NB4 (cell line): ENCODE measurements around the gene MYH9.

Experiments
- DNase-seq: peaks from one replicate; pipeline ENCODE4 v3.0.0; 2010; ENCODE audit warnings: low read depth
- H3K4me3 ChIP-seq: one replicate; pipeline ENCODE4 v1.5.1; 2011; ENCODE audit warnings: mild to moderate bottlenecking, low read depth, low read length, moderate library complexity
- MYC ChIP-seq: IDR thresholded peaks from 2 replicates; pipeline ENCODE4 v1.6.1; 2011; ENCODE audit warnings: low read depth, low read length
- POLR2A ChIP-seq: IDR thresholded peaks from 2 replicates; pipeline ENCODE4 v1.6.1; 2011; ENCODE audit warnings: mild to moderate bottlenecking; ENCODE audit not compliant: insufficient read length; ENCODE audit errors: extremely low read depth
- TF ChIP-seq, protein P1 (sequence below): IDR thresholded peaks from 2 replicates; pipeline ENCODE4 v1.6.1; 2011; ENCODE audit warnings: low read depth, low read length
- TF ChIP-seq, protein P2 (sequence below): IDR thresholded peaks from one replicate; pipeline ENCODE4 v1.5.1; 2012; ENCODE audit warnings: low read depth, low read length

MYH9 gene

DNA sequence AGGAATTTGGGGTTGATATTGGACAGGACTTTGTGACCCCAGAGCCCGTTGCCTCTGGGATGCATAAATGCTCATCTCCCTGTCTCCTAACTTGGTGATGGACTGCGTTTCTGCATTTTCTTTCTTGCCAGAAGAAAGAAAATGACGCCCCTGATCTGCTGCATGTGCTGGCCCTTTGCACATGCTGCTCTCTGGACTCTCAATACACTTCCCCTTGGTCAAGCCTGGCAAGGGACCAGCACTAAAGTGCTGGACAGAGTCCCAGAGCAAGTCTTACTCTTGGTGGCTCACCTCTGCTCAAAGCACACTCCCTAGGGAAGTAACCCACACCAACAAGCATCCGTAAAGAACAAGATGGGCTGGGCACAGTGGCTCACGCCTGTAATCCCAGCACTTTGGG is 40.7 kb downstream of the MYH9 start:
- no peak overlapping the region for H3K4me3 ChIP-seq
- TF ChIP-seq POLR2A: no peak
- DNase-seq: no peak

DNA sequence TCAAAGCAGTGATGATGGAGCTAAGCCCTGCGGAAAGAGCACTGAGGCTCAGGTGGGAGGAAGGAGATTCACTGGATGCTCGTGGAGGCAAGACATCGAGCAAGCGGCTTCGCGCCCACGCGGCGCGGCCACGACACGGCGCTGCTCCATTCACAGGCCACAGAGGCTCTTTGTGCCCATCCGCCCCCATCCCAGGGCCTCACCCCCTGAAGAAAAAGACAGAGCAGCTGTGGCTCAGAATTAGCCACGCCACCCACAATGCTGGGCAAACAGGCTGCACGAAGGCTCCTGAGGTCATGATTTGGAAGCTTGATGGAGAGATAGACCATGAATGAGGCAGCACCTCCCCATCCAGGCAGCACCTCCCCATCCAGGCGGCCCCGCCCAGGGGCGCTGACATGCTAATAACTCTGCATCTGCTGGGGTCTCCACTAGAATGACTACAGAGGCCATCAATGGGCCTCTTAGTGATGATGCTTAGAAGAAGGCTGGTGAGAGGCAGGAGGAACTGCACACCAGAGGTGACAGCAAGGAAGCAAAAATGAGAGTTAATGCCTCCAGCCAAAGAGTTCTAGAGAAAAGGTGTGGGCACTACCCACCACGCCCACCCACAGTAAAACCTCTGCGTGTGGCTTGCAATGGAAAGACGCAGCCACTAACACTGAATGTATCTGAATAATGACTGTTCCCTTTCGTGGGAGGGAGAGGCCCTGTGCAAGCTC is 43.5 kb downstream of the MYH9 start:
- TF ChIP-seq MYC (no peak), POLR2A (no peak)
- TF ChIP-seq, protein P1, sequence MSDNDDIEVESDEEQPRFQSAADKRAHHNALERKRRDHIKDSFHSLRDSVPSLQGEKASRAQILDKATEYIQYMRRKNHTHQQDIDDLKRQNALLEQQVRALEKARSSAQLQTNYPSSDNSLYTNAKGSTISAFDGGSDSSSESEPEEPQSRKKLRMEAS: no peak
- TF ChIP-seq, protein P2, sequence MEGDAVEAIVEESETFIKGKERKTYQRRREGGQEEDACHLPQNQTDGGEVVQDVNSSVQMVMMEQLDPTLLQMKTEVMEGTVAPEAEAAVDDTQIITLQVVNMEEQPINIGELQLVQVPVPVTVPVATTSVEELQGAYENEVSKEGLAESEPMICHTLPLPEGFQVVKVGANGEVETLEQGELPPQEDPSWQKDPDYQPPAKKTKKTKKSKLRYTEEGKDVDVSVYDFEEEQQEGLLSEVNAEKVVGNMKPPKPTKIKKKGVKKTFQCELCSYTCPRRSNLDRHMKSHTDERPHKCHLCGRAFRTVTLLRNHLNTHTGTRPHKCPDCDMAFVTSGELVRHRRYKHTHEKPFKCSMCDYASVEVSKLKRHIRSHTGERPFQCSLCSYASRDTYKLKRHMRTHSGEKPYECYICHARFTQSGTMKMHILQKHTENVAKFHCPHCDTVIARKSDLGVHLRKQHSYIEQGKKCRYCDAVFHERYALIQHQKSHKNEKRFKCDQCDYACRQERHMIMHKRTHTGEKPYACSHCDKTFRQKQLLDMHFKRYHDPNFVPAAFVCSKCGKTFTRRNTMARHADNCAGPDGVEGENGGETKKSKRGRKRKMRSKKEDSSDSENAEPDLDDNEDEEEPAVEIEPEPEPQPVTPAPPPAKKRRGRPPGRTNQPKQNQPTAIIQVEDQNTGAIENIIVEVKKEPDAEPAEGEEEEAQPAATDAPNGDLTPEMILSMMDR: no peak
- no peak for DNase-seq

DNA sequence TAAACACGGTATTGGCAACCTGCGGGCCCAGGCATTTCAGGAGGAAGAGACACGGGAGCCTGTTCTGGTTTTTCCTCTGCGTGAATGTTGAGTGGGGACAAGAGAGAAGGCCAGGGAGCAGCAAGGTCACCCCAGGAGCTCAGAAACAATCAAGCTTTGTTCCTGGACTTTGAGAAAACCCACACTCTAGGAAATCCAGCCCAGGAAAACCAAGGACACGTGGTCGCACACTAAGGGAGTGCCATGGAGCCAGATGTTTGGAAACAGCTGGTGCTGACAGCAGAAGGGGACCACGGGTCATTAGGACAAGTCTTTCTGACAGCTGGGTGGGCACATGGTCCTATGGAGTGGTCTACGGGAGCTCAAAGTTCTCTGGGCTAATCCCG is 44.1 kb downstream of the MYH9 start:
- no peak for DNase-seq
- TF ChIP-seq, protein P2: no peak
- TF ChIP-seq POLR2A (no peak), MYC (no peak)
- TF ChIP-seq, protein P1: no peak
- no peak overlapping the region for H3K4me3 ChIP-seq

More for the DNA sequence above, 43.5 kb downstream of the MYH9 start:
- no peak overlapping the region for H3K4me3 ChIP-seq

DNA sequence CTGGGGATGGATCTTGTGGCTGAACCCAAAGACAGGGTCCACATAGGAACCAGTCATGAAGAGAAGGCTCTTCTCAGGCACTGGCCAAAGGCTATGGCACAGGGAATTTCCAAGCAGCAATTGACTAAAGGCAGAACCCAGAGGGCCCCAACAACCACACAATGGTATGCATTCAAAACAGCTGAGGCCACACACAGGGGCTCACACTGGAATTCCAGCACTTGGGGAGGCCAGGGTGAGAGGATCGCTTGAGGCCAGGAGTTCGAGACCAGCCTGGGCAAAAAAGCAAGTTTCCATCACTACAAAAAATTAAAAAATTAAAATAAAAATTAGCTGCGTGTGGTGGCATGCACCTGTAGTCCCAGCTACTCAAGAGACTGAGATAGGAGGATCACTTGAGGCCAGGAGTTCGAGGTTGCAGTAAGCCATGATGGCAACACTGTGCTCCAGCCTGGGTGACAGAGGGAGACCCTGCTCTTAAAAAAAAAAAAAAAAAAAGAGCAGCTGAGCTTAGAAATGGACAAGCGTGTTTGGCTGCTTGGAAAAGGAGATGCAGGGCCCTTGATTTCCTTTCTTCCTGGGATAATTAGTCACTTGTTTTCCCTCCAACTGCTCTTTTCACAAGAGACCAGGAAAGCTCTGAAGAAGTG is 44.6 kb downstream of the MYH9 start:
- H3K4me3 ChIP-seq: no peak overlapping the region
- TF ChIP-seq MYC (no peak), POLR2A (no peak)
- TF ChIP-seq, protein P1: no peak
- TF ChIP-seq, protein P2: no peak
- DNase-seq: no peak

DNA sequence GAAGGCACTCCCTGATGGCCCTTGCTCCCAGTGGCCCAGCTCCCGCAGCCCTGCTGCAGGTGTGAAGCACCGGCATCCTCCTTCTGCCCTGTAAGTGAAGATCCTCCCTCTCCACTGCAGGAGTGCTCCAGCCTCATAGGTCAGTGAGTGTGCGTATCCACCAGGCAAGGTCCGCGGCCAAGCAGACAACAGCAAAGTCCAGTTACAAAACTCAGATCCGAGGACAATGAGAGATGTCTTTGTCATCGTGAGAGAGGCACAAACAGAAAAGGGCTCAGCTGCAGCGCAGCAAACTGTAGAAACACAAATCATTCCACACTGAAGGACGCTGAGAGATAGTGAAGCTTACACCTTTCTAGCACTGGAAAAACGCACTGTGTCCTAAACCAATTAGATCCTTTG is 46.1 kb downstream of the MYH9 start:
- H3K4me3 ChIP-seq: no peak overlapping the region
- TF ChIP-seq, protein P1: no peak
- TF ChIP-seq MYC (no peak), POLR2A (no peak)
- TF ChIP-seq, protein P2: no peak
- no peak for DNase-seq

DNA sequence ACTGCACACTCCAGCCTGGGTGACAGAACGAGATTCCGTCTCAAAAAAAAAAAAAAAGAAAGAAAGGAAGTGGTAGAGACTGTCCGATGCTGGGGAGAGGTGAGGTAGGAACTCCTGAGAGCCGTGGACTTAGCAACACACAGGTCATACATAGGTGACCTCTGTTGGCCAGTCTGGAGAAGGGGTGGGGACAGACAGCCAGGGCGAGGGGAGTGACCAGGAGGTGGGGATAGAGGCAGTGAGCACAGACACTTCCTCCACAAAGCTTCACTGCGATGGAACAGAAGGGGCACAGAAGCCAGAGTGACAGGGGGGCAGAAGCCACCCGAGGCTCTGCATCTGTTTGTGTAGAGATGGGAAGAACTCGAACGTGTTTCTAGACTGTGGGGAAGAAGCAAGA is 47.1 kb downstream of the MYH9 start:
- no peak overlapping the region for H3K4me3 ChIP-seq
- TF ChIP-seq, protein P2: no peak
- no peak for TF ChIP-seq POLR2A
- no peak for TF ChIP-seq MYC
- TF ChIP-seq, protein P1: no peak
- DNase-seq: no peak
